ENCODE results near the gene PTPRZ1. TPM values are rescaled to one million over a fixed set of nuclear protein-coding genes. Genes with fewer than 3 reads are reported as not detected.

Gene PTPRZ1
- total and polyA plus RNA-seq, 2 donors from 2014 or later: 0.17 to 0.98 TPM

GRCh38 chr7:121831801-121832200 is 41.2 kb upstream of the PTPRZ1 start:
- intact Hi-C loops (cut with DNase I): no loop called here
- FAIRE-seq: no peak
- H3K27ac ChIP-seq (ENCODE audit: low read depth in 2 of 2, low read length in 2 of 2): no peak overlapping the region
- no peak for DNase-seq
- no peaks in the 10 kb centered on the region for H3K9me3 ChIP-seq (ENCODE audit: control insufficient read depth in 2 of 3, insufficient read depth in 1 of 3, low read length in 3 of 3)
- H3K4me1 ChIP-seq (ENCODE audit: control insufficient read depth in 2 of 3, insufficient read depth in 2 of 3, low read depth in 1 of 3, low read length in 3 of 3): no peaks in the 10 kb centered on the region
- H3K4me3 ChIP-seq (ENCODE audit: low read length in 3 of 3): no peak overlapping the region
- TF ChIP-seq, protein P1, sequence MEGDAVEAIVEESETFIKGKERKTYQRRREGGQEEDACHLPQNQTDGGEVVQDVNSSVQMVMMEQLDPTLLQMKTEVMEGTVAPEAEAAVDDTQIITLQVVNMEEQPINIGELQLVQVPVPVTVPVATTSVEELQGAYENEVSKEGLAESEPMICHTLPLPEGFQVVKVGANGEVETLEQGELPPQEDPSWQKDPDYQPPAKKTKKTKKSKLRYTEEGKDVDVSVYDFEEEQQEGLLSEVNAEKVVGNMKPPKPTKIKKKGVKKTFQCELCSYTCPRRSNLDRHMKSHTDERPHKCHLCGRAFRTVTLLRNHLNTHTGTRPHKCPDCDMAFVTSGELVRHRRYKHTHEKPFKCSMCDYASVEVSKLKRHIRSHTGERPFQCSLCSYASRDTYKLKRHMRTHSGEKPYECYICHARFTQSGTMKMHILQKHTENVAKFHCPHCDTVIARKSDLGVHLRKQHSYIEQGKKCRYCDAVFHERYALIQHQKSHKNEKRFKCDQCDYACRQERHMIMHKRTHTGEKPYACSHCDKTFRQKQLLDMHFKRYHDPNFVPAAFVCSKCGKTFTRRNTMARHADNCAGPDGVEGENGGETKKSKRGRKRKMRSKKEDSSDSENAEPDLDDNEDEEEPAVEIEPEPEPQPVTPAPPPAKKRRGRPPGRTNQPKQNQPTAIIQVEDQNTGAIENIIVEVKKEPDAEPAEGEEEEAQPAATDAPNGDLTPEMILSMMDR (IDR thresholded peaks at IDR 0.05; ENCODE audit: borderline replicate concordance, extremely low read depth, insufficient read depth): no peak
- H3K36me3 ChIP-seq (ENCODE audit: control insufficient read depth in 2 of 3, insufficient read depth in 3 of 3, low read length in 3 of 3): no peaks in the 10 kb centered on the region
- H3K9ac ChIP-seq (ENCODE audit: low read length in 3 of 3): no peak overlapping the region
- no peaks in the 10 kb centered on the region for H3K27me3 ChIP-seq (ENCODE audit: control insufficient read depth, insufficient read depth, low read length)

GRCh38 chr7:121832347-121832746 is 40.6 kb upstream of the PTPRZ1 start:
- TF ChIP-seq, protein P1 (IDR thresholded peaks at IDR 0.05; ENCODE audit: borderline replicate concordance, extremely low read depth, insufficient read depth): no peak
- no peak for FAIRE-seq
- Histone ChIP-seq H3K4me3 (ENCODE audit: low read length in 3 of 3) (no peak overlapping the region), H3K36me3 (ENCODE audit: control insufficient read depth in 2 of 3, insufficient read depth in 3 of 3, low read length in 3 of 3) (no peaks in the 10 kb centered on the region), H3K27ac (ENCODE audit: low read depth in 2 of 2, low read length in 2 of 2) (no peak overlapping the region), H3K9ac (ENCODE audit: low read length in 3 of 3) (no peak overlapping the region), H3K9me3 (ENCODE audit: control insufficient read depth in 2 of 3, insufficient read depth in 1 of 3, low read length in 3 of 3) (peaks cover 0 to 2% (median 0%) of the 10 kb centered on the region in 3 donors), H3K4me1 (ENCODE audit: control insufficient read depth in 2 of 3, insufficient read depth in 2 of 3, low read depth in 1 of 3, low read length in 3 of 3) (no peaks in the 10 kb centered on the region), H3K27me3 (ENCODE audit: control insufficient read depth, insufficient read depth, low read length) (no peaks in the 10 kb centered on the region)
- intact Hi-C loops (cut with DNase I): no loop called here
- DNase-seq: no peak

DNA sequence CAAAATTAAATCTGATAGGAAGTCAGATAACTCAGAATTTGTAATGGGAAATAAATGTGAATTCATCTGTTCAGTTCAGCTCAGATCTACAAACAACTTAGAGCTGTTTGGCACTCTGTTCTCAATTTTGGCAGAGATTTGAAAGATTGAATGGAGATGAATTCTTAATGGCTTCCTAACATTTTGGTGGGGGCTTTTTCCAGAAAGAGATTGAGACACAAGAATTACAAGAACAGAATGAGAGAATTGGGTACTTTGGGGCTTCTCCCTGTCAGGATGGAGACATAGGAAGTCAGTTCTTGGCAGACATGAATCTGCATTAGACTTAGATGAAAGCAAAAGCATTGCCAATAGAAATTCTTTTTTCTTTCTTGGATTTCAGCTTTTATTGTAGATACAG is 39.0 kb upstream of the PTPRZ1 start:
- Histone ChIP-seq H3K36me3 (ENCODE audit: control insufficient read depth in 2 of 3, insufficient read depth in 3 of 3, low read length in 3 of 3) (no peaks in the 10 kb centered on the region), H3K4me1 (ENCODE audit: control insufficient read depth in 2 of 3, insufficient read depth in 2 of 3, low read depth in 1 of 3, low read length in 3 of 3) (no peaks in the 10 kb centered on the region), H3K27ac (ENCODE audit: low read depth in 2 of 2, low read length in 2 of 2) (no peak overlapping the region), H3K4me3 (ENCODE audit: low read length in 3 of 3) (no peak overlapping the region), H3K9ac (ENCODE audit: low read length in 3 of 3) (no peak overlapping the region), H3K27me3 (ENCODE audit: control insufficient read depth, insufficient read depth, low read length) (no peaks in the 10 kb centered on the region), H3K9me3 (ENCODE audit: control insufficient read depth in 2 of 3, insufficient read depth in 1 of 3, low read length in 3 of 3) (peaks cover 0 to 2% (median 0%) of the 10 kb centered on the region in 3 donors)
- no peak for FAIRE-seq
- intact Hi-C loops (cut with DNase I): no loop called here
- TF ChIP-seq, protein P1 (IDR thresholded peaks at IDR 0.05; ENCODE audit: borderline replicate concordance, extremely low read depth, insufficient read depth): no peak
- no peak for DNase-seq

DNA sequence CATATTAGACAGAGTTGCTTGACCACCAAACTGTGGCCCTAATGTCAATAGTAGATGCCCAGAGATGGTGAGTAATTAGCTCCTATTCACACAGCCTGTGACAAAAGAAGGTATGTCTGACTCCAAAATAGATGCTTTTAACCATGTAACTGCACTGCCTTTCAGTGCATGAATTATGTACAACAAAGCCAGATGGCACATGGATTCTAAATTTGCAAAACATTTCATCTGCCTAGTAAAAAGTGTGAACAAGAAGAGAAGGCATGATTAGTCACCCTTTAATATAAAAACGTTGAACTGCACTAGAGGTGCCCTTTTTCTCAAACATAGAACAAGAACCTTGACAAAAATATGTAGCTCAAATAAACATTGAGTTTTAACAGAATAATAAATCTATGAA is 35.5 kb upstream of the PTPRZ1 start:
- no peak for FAIRE-seq

More for the DNA sequence above, 35.5 kb upstream of the PTPRZ1 start:
- no peak overlapping the region for H3K27ac ChIP-seq (ENCODE audit: low read depth in 2 of 2, low read length in 2 of 2)
- no peaks in the 10 kb centered on the region for H3K4me1 ChIP-seq (ENCODE audit: control insufficient read depth in 2 of 3, insufficient read depth in 2 of 3, low read depth in 1 of 3, low read length in 3 of 3)
- no peaks in the 10 kb centered on the region for H3K36me3 ChIP-seq (ENCODE audit: control insufficient read depth in 2 of 3, insufficient read depth in 3 of 3, low read length in 3 of 3)
- TF ChIP-seq, protein P1 (IDR thresholded peaks at IDR 0.05; ENCODE audit: borderline replicate concordance, extremely low read depth, insufficient read depth): no peak
- H3K9me3 ChIP-seq (ENCODE audit: control insufficient read depth in 2 of 3, insufficient read depth in 1 of 3, low read length in 3 of 3): peaks cover 0 to 2% (median 0%) of the 10 kb centered on the region in 3 donors
- no peak for DNase-seq
- H3K27me3 ChIP-seq (ENCODE audit: control insufficient read depth, insufficient read depth, low read length): no peaks in the 10 kb centered on the region
- intact Hi-C loops (cut with DNase I): no loop called here
- H3K9ac ChIP-seq (ENCODE audit: low read length in 3 of 3): no peak overlapping the region
- no peak overlapping the region for H3K4me3 ChIP-seq (ENCODE audit: low read length in 3 of 3)

Data from kidney (tissue), 14 donors.